HL-60 (cell line): ENCODE measurements around the gene CSF1.
"Not testable (repeated sequence)": the region's sequence is repeated elsewhere in the genome, so short reads cannot be mapped to it uniquely, and the experiment has no call there.

ENCODE experiments used
- DNase-seq, 2 experiments: peaks; one replicate each; pipeline ENCODE4 v3.0.0-alpha.2; 2010 to 2020; ENCODE audit warnings: low read depth in 1 of 2, low spot score in 1 of 2
- H3K27ac ChIP-seq: fragments of 250-450 bp; sonication (Bioruptor Pico); replicated peaks from 2 replicates; pipeline ENCODE4 v1.5.1; 2020; ENCODE audit warnings: mild to moderate bottlenecking, moderate library complexity
- H3K27me3 ChIP-seq: fragments of 250-450 bp; sonication (Bioruptor Pico); 2 replicates; pipeline ENCODE4 v1.5.1; 2021; ENCODE audit warnings: mild to moderate bottlenecking, moderate library complexity; ENCODE audit not compliant: insufficient read depth, poor library complexity, severe bottlenecking
- H3K4me3 ChIP-seq: replicated peaks from 2 replicates; pipeline ENCODE4 v1.5.1; 2011; ENCODE audit warnings: mild to moderate bottlenecking, control low read depth, low read length; ENCODE audit not compliant: insufficient read depth
- CTCF ChIP-seq: IDR thresholded peaks from one replicate; pipeline ENCODE4 v1.5.1; 2011; ENCODE audit warnings: low read length, control low read depth, inconsistent platforms; ENCODE audit not compliant: insufficient read depth
- GABPA ChIP-seq: IDR thresholded peaks from 2 replicates; pipeline ENCODE4 v1.6.1; 2012; ENCODE audit warnings: low read depth
- POLR2AphosphoS5 ChIP-seq: IDR thresholded peaks from 2 replicates; pipeline ENCODE4 v1.6.1; 2012; ENCODE audit warnings: low read depth
- REST ChIP-seq: IDR thresholded peaks from 2 replicates; pipeline ENCODE4 v1.6.1; 2012; ENCODE audit warnings: low read depth; ENCODE audit not compliant: insufficient replicate concordance
- SPI1 ChIP-seq: IDR thresholded peaks from 2 replicates; pipeline ENCODE4 v1.6.1; 2012; ENCODE audit warnings: low read depth, mild to moderate bottlenecking, borderline replicate concordance
- long read RNA-seq: library from polyadenylated mRNA; unstranded; transcript quantifications from one replicate; pipeline ENCODE4 v2.0.0, GENCODE V29; 2020

The CSF1 gene
- long read RNA-seq, result 0 reads

GRCh38 chr1:109910123-109910962 lies at the start of gene CSF1:
TSS of gene CSF1 (plus strand) at chr1:109910849. CDS start at chr1:109911024, 175 bp downstream.
- H3K27ac ChIP-seq, result no peak within 1 kb of the TSS
- TF ChIP-seq SPI1, result no peak
- H3K27me3 ChIP-seq, result peaks cover 25% of the 10 kb centered on the region
- peak within 1 kb of the TSS; percentile 52 for H3K4me3 ChIP-seq
- DNase-seq, result no peak

GRCh38 chr1:109861616-109862015 lies 49.0 kb upstream of the CSF1 start:
- not testable (repeated sequence) for H3K27ac ChIP-seq, H3K27me3 ChIP-seq, DNase-seq, H3K4me3 ChIP-seq

- no peak for DNase-seq
- H3K27ac ChIP-seq, result no peak overlapping the region
- H3K27me3 ChIP-seq, result no peaks in the 10 kb centered on the region
- no peak overlapping the region for H3K4me3 ChIP-seq
- no peak for TF ChIP-seq GABPA
- TF ChIP-seq POLR2AphosphoS5, result no peak
- no peak for TF ChIP-seq CTCF
- TF ChIP-seq REST, result no peak
- TF ChIP-seq SPI1, result no peak
Measured at GRCh38 chr1:109863667-109864046, 47.0 kb upstream of the CSF1 start.

- no peak overlapping the region for H3K27ac ChIP-seq
- no peaks in the 10 kb centered on the region for H3K27me3 ChIP-seq
- H3K4me3 ChIP-seq, result no peak overlapping the region
- TF ChIP-seq POLR2AphosphoS5 (no peak), SPI1 (no peak), GABPA (no peak), REST (no peak)
- DNase-seq, result no peak
Measured at GRCh38 chr1:109864047-109864822, 46.4 kb upstream of the CSF1 start.

- no peak overlapping the region for H3K4me3 ChIP-seq
- DNase-seq, result no peak
- TF ChIP-seq SPI1, result no peak
- TF ChIP-seq REST, result no peak
- no peak for TF ChIP-seq GABPA
- no peak for TF ChIP-seq CTCF
- no peak for TF ChIP-seq POLR2AphosphoS5
- no peaks in the 10 kb centered on the region for H3K27me3 ChIP-seq
- H3K27ac ChIP-seq, result no peak overlapping the region
Measured at GRCh38 chr1:109864930-109865612, 45.6 kb upstream of the CSF1 start.
